ENCODE data around the gene CASS4. TPM values are rescaled to one million over a fixed set of nuclear protein-coding genes. Genes with fewer than 3 reads are reported as not detected.
"Not testable (repeated sequence)": the region's sequence is repeated elsewhere in the genome, so short reads cannot be mapped to it uniquely, and the experiment has no call there.

Gene CASS4
- total and polyA plus RNA-seq, 12 donors = 0.22 to 2.8 (median 0.59) TPM

DNA sequence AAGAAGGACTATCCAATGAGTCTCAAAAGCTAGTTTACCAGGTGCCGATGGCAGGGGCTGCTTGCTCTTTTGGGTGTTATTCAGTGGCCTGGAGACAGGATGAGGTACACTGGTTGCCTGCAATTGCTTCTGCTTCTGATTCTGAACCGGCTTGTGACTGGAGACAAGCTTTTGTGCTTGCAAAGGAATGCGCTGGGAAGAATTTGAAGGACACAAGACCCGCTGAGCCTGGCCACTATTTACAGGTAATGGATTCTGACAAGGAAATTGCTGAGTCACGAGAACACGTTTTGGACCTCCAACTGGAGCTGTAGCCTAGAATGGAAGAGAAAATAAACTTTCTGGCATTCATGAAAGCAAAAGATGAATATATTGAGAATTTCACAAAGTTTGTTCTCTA, 25.8 kb upstream of the CASS4 start:
- intact Hi-C loops (cut with DNase I) = no loop called here
- H3K27me3 ChIP-seq = no peaks in the 10 kb centered on the region
- ATAC-seq (no peak), DNase-seq (no peak)
- H3K9me3 ChIP-seq = no peaks in the 10 kb centered on the region
- peaks cover 0 to 7% (median 5%) of the 10 kb centered on the region in 9 donors for H3K4me1 ChIP-seq
- WGBS, 2 donors = 88 to 90% methylated on average over 6 of the region's 6 CpGs
- H3K4me3 ChIP-seq = no peak overlapping the region
- H3K27ac ChIP-seq = no peak overlapping the region
- TF ChIP-seq, protein P1, sequence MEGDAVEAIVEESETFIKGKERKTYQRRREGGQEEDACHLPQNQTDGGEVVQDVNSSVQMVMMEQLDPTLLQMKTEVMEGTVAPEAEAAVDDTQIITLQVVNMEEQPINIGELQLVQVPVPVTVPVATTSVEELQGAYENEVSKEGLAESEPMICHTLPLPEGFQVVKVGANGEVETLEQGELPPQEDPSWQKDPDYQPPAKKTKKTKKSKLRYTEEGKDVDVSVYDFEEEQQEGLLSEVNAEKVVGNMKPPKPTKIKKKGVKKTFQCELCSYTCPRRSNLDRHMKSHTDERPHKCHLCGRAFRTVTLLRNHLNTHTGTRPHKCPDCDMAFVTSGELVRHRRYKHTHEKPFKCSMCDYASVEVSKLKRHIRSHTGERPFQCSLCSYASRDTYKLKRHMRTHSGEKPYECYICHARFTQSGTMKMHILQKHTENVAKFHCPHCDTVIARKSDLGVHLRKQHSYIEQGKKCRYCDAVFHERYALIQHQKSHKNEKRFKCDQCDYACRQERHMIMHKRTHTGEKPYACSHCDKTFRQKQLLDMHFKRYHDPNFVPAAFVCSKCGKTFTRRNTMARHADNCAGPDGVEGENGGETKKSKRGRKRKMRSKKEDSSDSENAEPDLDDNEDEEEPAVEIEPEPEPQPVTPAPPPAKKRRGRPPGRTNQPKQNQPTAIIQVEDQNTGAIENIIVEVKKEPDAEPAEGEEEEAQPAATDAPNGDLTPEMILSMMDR (IDR thresholded peaks at IDR 0.05) = no peak
- H3K36me3 ChIP-seq = peaks cover 0 to 74% (median 0%) of the 10 kb centered on the region in 9 donors

DNA sequence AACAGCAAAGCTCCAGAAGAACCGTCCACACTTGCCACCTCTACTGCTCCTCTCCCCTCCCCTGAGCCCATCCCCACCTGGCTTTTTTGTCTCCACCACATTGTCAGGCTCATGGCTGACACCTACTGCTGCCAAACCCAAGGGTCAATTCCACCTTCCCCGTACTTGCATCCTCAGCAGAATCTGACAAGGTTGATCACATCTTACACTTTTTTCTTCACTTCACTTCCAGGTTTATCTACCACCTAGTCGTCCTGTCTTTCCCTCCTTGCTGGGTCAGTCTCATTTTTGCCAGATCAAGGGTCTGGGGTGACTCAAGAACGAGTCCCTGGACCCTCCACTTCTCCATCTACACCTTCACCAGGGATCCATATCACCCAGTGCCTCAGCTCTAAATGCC, 23.2 kb upstream of the CASS4 start:
- intact Hi-C loops (cut with DNase I) = no loop called here
- TF ChIP-seq, protein P1 (IDR thresholded peaks at IDR 0.05) = no peak
- H3K9me3 ChIP-seq = no peaks in the 10 kb centered on the region
- no peak for ATAC-seq
- DNase-seq = no peak
- no peak overlapping the region for H3K4me3 ChIP-seq
- peaks cover 2 to 21% (median 17%) of the 10 kb centered on the region in 9 donors for H3K4me1 ChIP-seq
- H3K27me3 ChIP-seq = no peaks in the 10 kb centered on the region
- H3K27ac ChIP-seq = no peak overlapping the region
- WGBS, 2 donors = 79 to 93% methylated on average over 4 of the region's 4 CpGs
- H3K36me3 ChIP-seq = peaks cover 0 to 56% (median 0%) of the 10 kb centered on the region in 9 donors

DNA sequence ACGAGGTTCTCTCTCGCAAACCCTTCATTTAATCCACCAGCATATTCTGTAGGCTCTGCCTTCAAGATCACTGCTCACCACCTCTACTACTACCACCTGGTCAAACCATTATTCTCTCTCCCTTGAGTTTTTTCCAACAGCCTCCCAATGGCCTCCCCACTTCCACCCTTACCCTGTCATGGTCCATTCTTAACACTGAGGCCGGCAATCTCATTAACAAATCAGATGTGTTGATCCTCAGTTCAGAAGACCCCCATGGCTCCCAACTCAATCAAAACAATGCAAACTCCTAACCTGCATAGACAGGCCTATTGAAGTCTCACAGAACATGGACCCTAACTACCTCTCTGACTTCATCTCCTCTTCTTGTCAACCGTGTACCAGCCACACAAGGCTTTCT, 22.3 kb upstream of the CASS4 start:
- intact Hi-C loops (cut with DNase I) = loop anchor here in 2 of 10 donors (5.0 to 10.0 kb wide), 3 partner anchors 33 to 185 kb away; partner anchors contain the start of gene FAM210B (in 1 of the 2)
- no peak overlapping the region for H3K27ac ChIP-seq

DNA sequence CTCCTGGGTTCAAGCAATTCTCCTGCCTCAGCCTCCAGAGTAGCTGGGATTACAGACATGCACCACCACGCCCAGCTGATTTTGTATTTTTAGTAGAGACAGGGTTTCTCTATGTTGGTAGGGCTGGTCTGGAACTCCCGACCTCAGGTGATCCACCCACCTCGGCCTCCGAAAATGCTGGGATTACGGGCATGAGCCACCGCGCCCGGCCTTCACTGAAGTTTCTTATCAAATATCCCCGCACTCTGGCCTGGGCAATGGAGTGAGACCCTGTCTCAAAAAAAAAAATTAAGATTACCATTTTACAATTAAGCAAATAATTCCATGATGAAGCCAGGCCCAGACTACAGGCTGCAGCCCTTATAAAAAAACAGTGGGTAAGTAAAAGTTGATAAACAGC, 21.7 kb upstream of the CASS4 start:
- Histone ChIP-seq H3K4me1 (peaks cover 2 to 31% (median 23%) of the 10 kb centered on the region in 9 donors), H3K36me3 (peaks cover 0 to 49% (median 2%) of the 10 kb centered on the region in 9 donors)
- not testable (repeated sequence) for H3K4me3 ChIP-seq, ATAC-seq, H3K27ac ChIP-seq, H3K9me3 ChIP-seq, H3K27me3 ChIP-seq, DNase-seq
- intact Hi-C loops (cut with DNase I) = loop anchor here in 2 of 10 donors (5.0 to 10.0 kb wide), 3 partner anchors 33 to 184 kb away; partner anchors contain the start of gene FAM210B (in 1 of the 2)
- WGBS, 2 donors = 96 to 98% methylated on average over 9 of the region's 9 CpGs

More for the DNA sequence above, 22.3 kb upstream of the CASS4 start:
- Histone ChIP-seq H3K4me3 (no peak overlapping the region), H3K9me3 (no peaks in the 10 kb centered on the region), H3K27me3 (no peaks in the 10 kb centered on the region), H3K36me3 (peaks cover 0 to 51% (median 0%) of the 10 kb centered on the region in 9 donors), H3K4me1 (peaks cover 2 to 29% (median 23%) of the 10 kb centered on the region in 9 donors)
- TF ChIP-seq, protein P1 (IDR thresholded peaks at IDR 0.05) = no peak
- WGBS, 2 donors = 96 to 97% methylated on average over 4 of the region's 4 CpGs
- ATAC-seq = no peak
- DNase-seq = no peak

DNA sequence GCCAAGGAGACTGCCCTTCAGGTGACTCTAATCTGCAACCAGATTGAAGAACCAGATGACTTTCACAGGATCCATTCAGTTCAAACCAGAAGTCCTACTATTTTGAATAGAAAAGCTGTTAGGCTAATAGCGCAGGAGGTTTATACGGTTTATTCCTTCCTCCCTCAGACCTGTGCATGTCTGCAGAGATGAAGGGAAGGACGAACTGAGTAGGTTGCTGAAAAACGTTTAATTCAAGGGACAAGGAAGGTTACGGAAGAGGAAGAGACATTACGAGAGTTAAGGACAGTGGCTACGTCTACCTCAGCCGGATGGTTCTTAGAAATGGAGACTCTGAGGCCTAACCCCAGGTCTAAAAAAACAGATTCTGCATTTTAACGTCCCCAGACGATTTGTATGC, 21.0 kb upstream of the CASS4 start:
- intact Hi-C loops (cut with DNase I) = loop anchor here in 2 of 10 donors (5.0 to 10.0 kb wide), 3 partner anchors 34 to 184 kb away; partner anchors contain the start of gene FAM210B (in 1 of the 2)

More for the DNA sequence above, 21.0 kb upstream of the CASS4 start:
- DNase-seq (no peak), ATAC-seq (no peak)
- H3K27ac ChIP-seq = peak overlapping the region in 1 of 10 donors; percentile 93
- H3K4me1 ChIP-seq = peaks cover 2 to 31% (median 23%) of the 10 kb centered on the region in 9 donors
- WGBS, 2 donors = 21 to 23% methylated on average over 10 of the region's 10 CpGs
- no peaks in the 10 kb centered on the region for H3K27me3 ChIP-seq
- H3K9me3 ChIP-seq = no peaks in the 10 kb centered on the region
- H3K36me3 ChIP-seq = peaks cover 0 to 49% (median 8%) of the 10 kb centered on the region in 9 donors
- TF ChIP-seq, protein P1 (IDR thresholded peaks at IDR 0.05) = no peak
- H3K4me3 ChIP-seq = peak overlapping the region in 9 of 10 donors; percentile 73 to 94 (median 81)

All from heart right ventricle (tissue), 16 donors.